ENCODE data around the gene GRB7. TPM values are rescaled to one million over a fixed set of nuclear protein-coding genes. Genes with fewer than 3 reads are reported as not detected.
"Not testable (repeated sequence)": the region's sequence is repeated elsewhere in the genome, so short reads cannot be mapped to it uniquely, and the experiment has no call there.

The GRB7 gene
- polyA plus RNA-seq, 1 donor from 2014 or later = not detected

GRCh38 chr17:39702901-39703893, 34.5 kb upstream of the GRB7 start:
- Mint-ChIP-seq H3K27ac (peak overlapping the region in 2 of 3 donors; percentile 63 to 82), H3K27me3 (peaks cover 30% of the 10 kb centered on the region), H3K9me3 (peaks cover 0 to 2% (median 0%) of the 10 kb centered on the region in 3 donors), H3K4me3 (no peak overlapping the region), H3K36me3 (no peaks in the 10 kb centered on the region), H3K4me1 (peaks cover 8 to 19% (median 11%) of the 10 kb centered on the region in 3 donors)

GRCh38 chr17:39703913-39704312, 33.8 kb upstream of the GRB7 start:
- H3K4me3 Mint-ChIP-seq = no peak overlapping the region
- peaks cover 25% of the 10 kb centered on the region for H3K27me3 Mint-ChIP-seq
- peaks cover 0 to under 1% (median 0%) of the 10 kb centered on the region in 3 donors for H3K9me3 Mint-ChIP-seq
- H3K27ac Mint-ChIP-seq = peak overlapping the region in 2 of 3 donors; percentile 63 to 82
- peaks cover 8 to 21% (median 11%) of the 10 kb centered on the region in 3 donors for H3K4me1 Mint-ChIP-seq
- no peaks in the 10 kb centered on the region for H3K36me3 Mint-ChIP-seq

- H3K27me3 Mint-ChIP-seq = peaks cover 15% of the 10 kb centered on the region
- H3K4me1 Mint-ChIP-seq = peaks cover 9 to 21% (median 11%) of the 10 kb centered on the region in 3 donors
- H3K36me3 Mint-ChIP-seq = peaks cover 2% of the 10 kb centered on the region
- no peak overlapping the region for H3K27ac Mint-ChIP-seq
- H3K9me3 Mint-ChIP-seq = no peaks in the 10 kb centered on the region
- H3K4me3 Mint-ChIP-seq = no peak overlapping the region
Observed at GRCh38 chr17:39704821-39705551, 32.8 kb upstream of the GRB7 start.

GRCh38 chr17:39705786-39706348, 31.9 kb upstream of the GRB7 start:
- peaks cover 12% of the 10 kb centered on the region for H3K27me3 Mint-ChIP-seq
- no peak overlapping the region for H3K4me3 Mint-ChIP-seq
- peaks cover 9 to 21% (median 11%) of the 10 kb centered on the region in 3 donors for H3K4me1 Mint-ChIP-seq
- peaks cover 2% of the 10 kb centered on the region for H3K36me3 Mint-ChIP-seq
- H3K9me3 Mint-ChIP-seq = no peaks in the 10 kb centered on the region
- no peak overlapping the region for H3K27ac Mint-ChIP-seq

GRCh38 chr17:39706383-39706782, 31.4 kb upstream of the GRB7 start:
- Mint-ChIP-seq H3K27ac (no peak overlapping the region), H3K4me3 (no peak overlapping the region), H3K27me3 (peaks cover 7% of the 10 kb centered on the region), H3K36me3 (peaks cover 2% of the 10 kb centered on the region), H3K4me1 (peaks cover 8 to 21% (median 11%) of the 10 kb centered on the region in 3 donors), H3K9me3 (no peaks in the 10 kb centered on the region)

- H3K36me3 Mint-ChIP-seq = peaks cover 2% of the 10 kb centered on the region
- H3K9me3 Mint-ChIP-seq = no peaks in the 10 kb centered on the region
- peaks cover 4% of the 10 kb centered on the region for H3K27me3 Mint-ChIP-seq
- H3K4me1 Mint-ChIP-seq = peaks cover 8 to 21% (median 11%) of the 10 kb centered on the region in 3 donors
- no peak overlapping the region for H3K27ac Mint-ChIP-seq
- no peak overlapping the region for H3K4me3 Mint-ChIP-seq
Observed at GRCh38 chr17:39706921-39707337, 30.8 kb upstream of the GRB7 start.

GRCh38 chr17:39709319-39709997, 28.3 kb upstream of the GRB7 start:
- Mint-ChIP-seq H3K4me3 (peak overlapping the region in 1 of 4 donors; percentile 67), H3K9me3 (no peaks in the 10 kb centered on the region), H3K36me3 (peaks cover 9% of the 10 kb centered on the region), H3K4me1 (peaks cover 6 to 15% (median 7%) of the 10 kb centered on the region in 3 donors), H3K27me3 (no peaks in the 10 kb centered on the region), H3K27ac (no peak overlapping the region)

GRCh38 chr17:39709998-39710964, 27.5 kb upstream of the GRB7 start:
- Mint-ChIP-seq H3K4me3 (no peak overlapping the region), H3K9me3 (no peaks in the 10 kb centered on the region), H3K27me3 (no peaks in the 10 kb centered on the region), H3K36me3 (peaks cover 9% of the 10 kb centered on the region), H3K4me1 (peaks cover 6 to 15% (median 6%) of the 10 kb centered on the region in 3 donors), H3K27ac (no peak overlapping the region)

- not testable (repeated sequence) for H3K4me3 Mint-ChIP-seq, H3K27ac Mint-ChIP-seq, H3K27me3 Mint-ChIP-seq, H3K9me3 Mint-ChIP-seq, H3K36me3 Mint-ChIP-seq
- H3K4me1 Mint-ChIP-seq = peaks cover 6 to 15% (median 6%) of the 10 kb centered on the region in 3 donors
Observed at GRCh38 chr17:39711071-39711470, 26.7 kb upstream of the GRB7 start.

- H3K4me1 Mint-ChIP-seq = peaks cover 5 to 13% (median 5%) of the 10 kb centered on the region in 3 donors
Observed at GRCh38 chr17:39711851-39712250, 25.9 kb upstream of the GRB7 start.

GRCh38 chr17:39714234-39714633, 23.5 kb upstream of the GRB7 start:
- Mint-ChIP-seq H3K27me3 (no peaks in the 10 kb centered on the region), H3K9me3 (no peaks in the 10 kb centered on the region), H3K36me3 (peaks cover 9% of the 10 kb centered on the region), H3K27ac (no peak overlapping the region), H3K4me1 (peaks cover 0 to 4% (median 1%) of the 10 kb centered on the region in 3 donors), H3K4me3 (no peak overlapping the region)

More at GRCh38 chr17:39711851-39712250, 25.9 kb upstream of the GRB7 start:
- Mint-ChIP-seq H3K36me3 (peaks cover 9% of the 10 kb centered on the region), H3K27me3 (no peaks in the 10 kb centered on the region), H3K4me3 (no peak overlapping the region), H3K9me3 (no peaks in the 10 kb centered on the region), H3K27ac (no peak overlapping the region)

GRCh38 chr17:39715375-39716072, 22.2 kb upstream of the GRB7 start:
- no peak overlapping the region for H3K27ac Mint-ChIP-seq
- H3K4me1 Mint-ChIP-seq = no peaks in the 10 kb centered on the region
- no peaks in the 10 kb centered on the region for H3K27me3 Mint-ChIP-seq
- H3K9me3 Mint-ChIP-seq = no peaks in the 10 kb centered on the region
- H3K36me3 Mint-ChIP-seq = peaks cover 10% of the 10 kb centered on the region
- H3K4me3 Mint-ChIP-seq = no peak overlapping the region
